Measurements from ENCODE around the gene OR1M1.
A peak's percentile ranks its signal among the peaks of the same experiment; 100 is the strongest.
"Not testable (repeated sequence)": the region's sequence is repeated elsewhere in the genome, so short reads cannot be mapped to it uniquely, and the experiment has no call there.

OR1M1 gene, protein sequence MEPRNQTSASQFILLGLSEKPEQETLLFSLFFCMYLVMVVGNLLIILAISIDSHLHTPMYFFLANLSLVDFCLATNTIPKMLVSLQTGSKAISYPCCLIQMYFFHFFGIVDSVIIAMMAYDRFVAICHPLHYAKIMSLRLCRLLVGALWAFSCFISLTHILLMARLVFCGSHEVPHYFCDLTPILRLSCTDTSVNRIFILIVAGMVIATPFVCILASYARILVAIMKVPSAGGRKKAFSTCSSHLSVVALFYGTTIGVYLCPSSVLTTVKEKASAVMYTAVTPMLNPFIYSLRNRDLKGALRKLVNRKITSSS

DNA sequence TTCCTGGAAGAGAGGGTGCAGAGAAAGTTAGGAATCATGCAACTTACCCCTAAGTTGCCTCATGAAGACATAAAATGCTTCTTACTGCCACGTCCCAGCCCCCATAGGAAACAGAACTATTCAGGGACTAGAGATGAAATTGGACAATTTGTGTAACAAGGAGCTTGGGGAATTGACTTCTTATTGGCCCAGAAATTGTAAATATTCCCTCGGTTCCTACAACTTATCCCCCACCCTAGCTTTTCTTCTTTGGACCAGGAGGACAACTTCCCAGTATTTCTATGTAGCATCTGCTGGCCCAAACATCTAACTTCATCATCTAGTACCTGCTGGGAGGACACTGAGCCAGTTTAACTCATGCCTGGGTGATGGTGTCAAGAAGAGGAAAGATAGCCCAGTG is at the start of gene OR1M1:
TSS of gene OR1M1 (plus strand) at position 301 of the 400 bp plus-strand sequence. CDS start 6,184 bp downstream, outside the sequence.
- DNase-seq (ENCODE audit: low spot score) = no peak

DNA sequence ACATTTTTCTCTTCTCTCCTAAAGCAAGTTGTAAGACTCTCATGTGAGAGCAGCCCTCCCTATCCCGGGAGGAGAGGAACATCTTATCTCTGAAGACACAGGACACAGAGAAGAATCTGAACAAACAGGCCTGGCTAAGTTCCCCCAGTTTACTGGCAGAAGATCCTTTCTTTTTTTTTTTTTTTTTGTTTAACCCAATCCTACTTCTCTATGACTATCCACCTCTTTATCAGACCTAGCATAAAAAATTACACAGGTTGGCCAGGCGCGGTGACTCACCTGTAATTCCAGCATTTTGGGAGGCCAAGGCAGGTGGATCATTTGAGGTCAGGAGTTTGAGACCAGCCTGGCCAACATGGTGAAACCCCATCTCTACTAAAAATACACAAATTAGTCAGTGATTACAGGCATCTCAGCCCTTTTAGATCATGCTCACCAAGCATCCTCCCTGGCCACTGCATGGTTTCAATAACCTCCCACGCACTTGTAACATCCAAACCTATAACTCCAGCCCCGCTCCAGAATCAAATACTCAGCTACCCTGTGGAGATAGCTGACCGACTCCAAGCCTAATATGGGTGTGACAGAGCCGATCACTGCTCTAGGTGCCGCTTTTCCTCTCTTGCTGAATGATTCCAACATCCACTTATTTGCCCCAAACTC is 49.3 kb upstream of the OR1M1 start:
- no peak for DNase-seq (ENCODE audit: low spot score)

DNA sequence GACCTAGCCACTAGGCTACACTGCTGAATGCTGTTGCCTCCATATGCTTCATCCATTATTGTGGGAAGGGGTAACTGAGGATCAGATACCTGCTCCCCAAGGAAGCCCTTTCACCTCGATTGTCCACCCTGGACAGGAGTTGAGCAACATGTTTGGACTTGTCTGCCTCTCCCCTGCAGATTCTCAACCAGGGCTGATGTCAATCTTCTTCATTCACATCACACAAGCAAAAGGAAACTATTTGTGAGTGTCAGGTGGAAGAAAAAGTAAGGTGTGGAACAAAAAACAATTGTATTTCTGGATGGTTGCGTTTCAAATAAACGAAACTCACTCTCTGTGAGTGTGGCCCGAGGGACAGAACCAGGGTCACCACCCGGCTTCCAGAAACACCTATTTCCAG is 47.1 kb upstream of the OR1M1 start:
- no peak for DNase-seq (ENCODE audit: low spot score)

DNA sequence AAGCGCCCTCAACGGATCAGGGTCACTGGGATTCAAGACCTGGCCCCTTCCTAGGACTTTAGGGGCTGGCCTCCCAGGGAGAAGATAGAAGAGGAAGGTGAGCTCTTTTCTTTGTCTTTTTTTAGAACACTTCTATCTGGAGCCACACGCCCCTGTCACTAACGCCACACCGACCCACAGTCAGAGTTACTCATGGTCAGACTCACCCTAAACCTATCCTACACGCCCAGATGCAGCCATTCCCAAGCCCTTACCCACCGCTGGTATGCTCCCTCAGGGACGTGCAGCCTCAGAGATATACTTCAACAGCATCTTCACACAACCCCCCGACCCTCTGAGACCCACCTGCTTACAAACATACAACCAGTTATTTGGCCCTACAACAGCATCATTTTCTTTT is 46.7 kb upstream of the OR1M1 start:
- no peak for DNase-seq (ENCODE audit: low spot score)

DNA sequence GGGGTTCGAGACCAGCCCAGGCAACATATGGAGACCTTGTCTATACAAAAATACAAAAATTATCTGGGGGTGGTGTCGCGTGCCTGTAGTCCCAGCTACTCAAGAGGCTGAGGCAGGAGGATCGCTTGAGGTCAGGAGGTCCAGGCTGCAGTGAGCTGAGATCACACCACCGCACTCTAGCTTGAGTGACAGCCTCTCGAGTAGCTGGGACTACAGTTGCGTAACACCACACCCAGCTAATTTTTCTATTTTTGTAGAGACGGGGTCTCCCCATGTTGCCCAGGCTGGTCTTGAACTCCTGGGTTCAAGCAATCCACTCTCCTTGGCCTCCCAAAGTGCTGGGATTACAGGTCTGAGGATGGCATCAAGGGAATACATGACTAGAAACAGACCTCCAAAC is 45.8 kb upstream of the OR1M1 start:
- no peak for DNase-seq (ENCODE audit: low spot score)

DNA sequence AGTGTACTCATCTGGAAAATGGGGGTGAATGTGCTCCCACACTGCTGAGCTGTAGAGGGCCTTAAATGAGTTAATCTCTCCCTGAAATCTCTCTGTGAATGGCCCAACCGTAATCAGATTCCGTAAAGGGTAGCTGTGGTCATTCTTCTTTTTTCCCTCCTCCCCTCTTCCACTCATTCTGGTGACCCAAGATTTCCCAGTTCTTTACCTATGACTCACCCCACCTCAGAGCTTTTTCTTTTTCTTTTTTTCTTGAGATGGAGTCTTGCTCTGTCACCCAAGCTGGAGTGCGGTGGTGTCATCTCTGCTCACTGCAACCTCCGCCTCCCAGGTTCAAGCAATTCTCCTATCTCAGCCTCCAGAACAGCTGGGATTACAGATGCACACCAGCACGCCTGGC is 43.3 kb upstream of the OR1M1 start:
- DNase-seq (ENCODE audit: low spot score) = no peak

DNA sequence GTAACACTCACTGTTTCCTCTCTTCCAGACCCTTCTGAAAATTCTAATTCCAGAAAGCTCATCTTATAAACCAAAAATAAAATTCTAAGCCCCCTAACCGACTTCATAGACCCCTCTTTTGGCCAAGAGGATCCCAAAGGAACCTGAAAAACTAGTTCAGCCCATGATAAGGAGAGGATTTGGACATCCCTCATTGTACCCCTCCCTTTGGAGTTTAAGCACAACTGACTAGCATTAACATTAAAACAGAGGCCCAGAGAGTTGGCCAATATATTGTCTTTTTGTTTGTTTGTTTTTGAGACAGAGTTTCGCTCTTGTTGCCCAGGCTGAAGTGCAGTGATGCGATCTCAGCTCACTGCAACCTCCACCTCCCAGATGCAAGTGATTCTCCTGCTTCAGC is 42.4 kb upstream of the OR1M1 start:
- no peak for DNase-seq (ENCODE audit: low spot score)

DNA sequence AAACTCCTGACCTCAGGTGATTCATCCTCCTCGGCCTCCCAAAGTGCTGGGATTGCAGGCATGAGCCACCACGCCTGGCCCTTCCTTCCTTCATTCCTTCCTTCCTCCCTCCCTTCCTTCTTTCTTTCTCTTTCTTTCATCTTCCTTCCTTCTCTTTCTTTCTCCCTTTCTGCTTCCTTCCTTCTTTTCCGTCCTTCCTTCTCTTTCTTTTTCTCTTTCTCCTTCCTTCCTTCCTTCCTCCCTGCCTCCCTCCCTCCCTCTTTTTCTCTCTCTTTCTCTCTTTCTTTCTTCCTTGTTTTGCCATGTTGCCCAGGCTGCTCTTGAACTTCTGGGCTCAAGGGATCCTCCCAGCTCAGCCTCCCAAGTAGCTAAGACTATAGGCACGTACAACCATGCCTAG is 40.2 kb upstream of the OR1M1 start:
- no peak for DNase-seq (ENCODE audit: low spot score)

DNA sequence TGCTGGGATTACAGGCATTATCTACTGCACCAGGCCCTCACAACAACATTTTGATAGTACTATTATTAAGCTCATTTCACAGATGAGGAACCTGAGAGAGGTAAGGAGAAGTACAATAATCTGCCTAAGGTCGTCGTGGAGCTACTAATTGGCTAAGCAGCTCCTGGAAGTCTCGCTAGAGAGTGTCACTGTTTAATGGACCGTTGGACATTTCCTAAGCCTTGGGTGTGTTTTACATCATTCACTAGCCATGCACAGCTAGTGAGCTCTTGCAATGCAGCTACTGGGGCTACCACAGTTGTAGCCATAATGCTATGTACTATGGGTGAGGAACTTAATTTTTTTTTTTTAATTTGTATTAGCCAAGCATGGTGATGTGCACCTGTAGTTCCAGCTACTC is 34.0 kb upstream of the OR1M1 start:
- DNase-seq (ENCODE audit: low spot score) = no peak

DNA sequence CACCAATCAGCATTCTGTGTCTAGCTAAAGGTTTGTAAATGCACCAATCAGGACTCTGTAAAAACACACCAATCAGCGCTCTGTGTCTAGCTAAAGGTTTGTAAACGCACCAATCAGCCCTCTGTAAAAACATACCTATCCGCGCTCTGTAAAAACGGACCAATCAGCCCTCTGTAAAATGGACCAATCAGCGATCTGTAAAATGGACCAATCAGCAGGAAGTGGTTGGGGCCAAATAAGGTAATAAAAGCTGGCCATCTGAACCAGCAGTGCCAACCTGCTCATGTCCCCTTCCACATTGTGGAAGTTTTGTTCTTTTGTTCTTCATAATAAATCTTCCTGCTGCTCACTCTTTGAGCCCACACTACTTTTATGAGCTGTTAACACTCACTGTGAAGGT is 33.2 kb upstream of the OR1M1 start:
- not testable (repeated sequence) for DNase-seq (ENCODE audit: low spot score)

DNA sequence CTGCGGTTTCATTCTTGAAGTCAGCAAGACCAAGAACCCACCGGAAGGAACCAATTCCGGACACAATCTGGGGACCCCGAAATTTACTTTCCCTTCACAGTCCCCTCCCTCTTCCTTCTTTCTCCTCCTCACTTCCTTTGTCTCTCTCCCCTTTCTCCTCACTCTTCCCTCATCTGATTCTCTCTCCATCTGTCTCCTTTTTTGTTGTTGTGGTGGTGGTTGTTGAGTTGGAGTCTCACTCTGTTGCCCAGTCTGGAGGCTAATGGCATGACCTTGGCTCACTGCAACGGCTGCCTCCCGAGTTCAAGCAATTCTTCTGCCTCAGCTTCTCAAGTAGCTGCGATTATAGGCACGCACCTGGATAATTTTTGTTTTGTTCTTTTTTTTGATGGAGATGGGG is 32.7 kb upstream of the OR1M1 start:
- DNase-seq (ENCODE audit: low spot score) = no peak

DNA sequence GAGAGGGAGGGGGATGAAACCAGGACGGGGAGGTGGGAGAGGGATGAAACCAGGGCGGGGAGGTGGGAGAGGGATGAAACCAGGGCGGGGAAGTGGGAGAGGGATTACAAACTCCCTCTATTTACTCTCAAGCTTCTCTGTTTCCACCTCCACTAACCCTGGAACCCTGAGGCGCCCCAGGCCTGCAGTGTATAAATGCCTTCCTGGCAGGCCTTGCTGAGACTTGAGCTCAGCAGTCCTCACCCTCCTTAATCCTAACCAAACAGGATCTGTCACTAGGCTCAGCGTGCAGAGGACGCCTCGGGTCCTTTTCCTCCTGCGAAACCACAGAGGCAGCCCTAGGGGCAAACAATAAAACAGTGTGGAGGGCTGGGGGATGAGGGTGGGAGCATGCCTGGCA is 32.1 kb upstream of the OR1M1 start:
- no peak for DNase-seq (ENCODE audit: low spot score)

DNA sequence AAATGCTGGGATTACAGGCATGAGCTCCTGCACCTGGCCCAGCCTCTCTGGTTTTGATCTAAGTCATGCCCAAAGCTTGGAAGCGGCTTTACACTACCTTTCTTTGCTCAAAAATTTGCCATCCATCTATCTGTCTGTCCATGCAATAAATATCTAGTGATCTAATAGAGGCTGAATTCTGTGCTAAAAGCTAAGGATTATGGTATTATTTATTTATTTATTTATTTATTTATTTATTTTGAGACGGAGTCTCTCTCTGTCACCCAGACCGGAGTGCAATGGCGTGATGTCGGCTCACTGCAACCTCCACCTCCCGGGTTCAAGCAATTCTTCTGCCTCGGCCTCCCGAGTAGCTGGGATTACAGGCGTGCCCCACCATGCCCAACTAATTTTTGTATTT is 30.7 kb upstream of the OR1M1 start:
- DNase-seq (ENCODE audit: low spot score) = not testable (repeated sequence)

DNA sequence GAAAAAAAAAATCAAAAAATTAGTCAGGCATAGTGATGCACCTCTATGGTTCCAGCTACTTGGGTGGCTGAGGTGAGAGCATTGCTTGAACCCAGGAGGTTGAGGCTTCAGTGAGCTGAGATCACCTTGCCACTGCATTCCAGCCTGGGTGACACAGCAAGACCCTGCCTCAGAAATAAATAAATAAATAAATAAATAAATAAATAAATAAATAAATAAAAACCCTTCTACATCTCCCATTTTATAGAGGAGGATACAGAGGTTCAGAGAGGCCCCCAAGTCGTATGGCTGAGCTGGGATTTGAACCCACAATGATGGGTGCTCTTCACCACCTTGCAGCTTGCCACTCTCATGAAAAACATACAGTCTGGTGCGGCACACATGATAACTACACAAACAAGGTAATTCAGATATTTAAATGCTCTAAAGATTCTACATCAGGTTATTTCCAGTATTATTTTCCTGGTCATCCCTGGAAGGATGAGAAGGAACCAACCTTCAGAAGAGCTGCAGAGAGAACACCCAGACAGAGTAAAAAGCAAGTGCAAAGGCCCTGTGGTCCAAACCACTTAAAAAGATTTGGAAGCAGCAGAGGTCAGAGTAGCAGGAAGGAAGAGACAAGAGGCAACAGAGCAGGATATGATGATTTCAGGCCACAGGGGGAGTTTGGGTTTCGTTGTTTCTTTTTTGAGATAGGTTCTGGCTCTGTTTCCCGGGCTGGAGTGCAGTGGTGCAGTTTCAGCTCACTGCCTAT is 29.2 kb upstream of the OR1M1 start:
- DNase-seq (ENCODE audit: low spot score) = no peak

DNA sequence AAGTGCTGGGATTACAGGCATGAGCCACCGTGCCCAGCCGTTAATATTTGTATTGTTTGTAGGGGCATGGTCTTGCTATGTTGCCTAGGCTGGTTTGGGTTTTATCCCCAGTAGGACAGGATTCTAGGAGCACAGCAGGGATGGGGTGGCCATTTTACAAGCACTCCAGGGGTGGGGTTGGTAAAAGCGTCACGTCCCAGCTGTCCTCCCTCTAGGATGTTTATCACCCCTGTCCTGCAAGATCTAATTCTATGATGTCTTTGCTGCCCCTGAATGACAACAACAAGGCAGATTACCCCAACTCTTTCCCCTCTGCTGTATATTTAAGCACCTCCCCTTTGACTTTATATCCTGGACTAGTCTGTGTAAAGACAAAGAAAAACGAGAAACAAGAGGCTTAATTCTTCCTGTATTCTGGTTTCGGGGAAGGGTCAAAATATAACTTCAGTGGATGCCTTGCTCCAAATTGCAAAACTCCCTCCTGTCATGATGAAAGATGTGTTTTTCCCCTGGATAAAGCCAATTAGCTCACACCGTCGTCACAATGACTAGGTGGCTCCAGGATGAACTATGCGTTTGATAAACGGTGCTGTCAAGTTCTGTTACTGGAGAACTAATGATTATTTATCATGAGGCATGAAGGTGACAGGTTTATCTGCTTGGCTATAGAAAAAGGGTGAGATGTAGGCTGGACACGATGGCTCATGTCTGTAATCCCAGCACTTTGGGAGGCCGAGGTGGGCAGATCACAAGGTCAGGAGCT is 27.8 kb upstream of the OR1M1 start:
- DNase-seq (ENCODE audit: low spot score) = no peak

DNA sequence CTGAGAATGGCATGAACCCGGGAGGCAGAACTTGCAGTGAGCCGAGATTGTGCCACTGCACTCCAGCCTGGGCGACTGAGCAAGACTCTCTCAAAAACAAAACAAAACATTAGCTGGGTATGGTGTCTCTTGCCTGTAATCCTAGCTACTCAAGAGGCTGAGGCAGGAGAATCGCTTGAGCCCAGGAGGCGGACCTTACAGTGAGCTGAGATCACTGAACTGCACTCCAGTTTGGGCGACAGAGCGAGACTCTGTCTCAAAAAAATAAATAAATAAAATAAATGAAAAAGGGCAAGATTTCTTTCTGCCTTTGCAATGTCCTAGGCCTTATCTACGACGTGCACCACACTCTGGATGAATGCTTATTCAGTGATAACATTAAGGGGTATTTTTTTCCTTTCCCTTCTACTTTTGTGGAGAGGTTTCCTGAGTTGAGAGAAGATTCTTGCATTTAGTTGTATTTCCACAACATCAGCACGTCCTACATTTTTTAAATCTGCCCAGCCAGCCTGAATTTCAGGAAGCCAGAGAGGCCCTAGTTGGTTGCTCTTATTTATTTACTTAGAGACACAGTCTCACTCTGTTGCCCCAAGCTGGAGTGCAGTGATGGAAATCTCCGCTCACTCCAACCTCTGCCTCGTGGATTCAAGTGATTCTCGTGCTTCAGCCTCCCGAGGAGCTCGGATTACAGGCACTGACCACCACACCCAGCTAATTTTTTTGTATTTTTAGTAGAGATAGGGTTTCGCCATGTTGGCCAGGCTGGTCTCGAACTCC is 26.1 kb upstream of the OR1M1 start:
- DNase-seq (ENCODE audit: low spot score) = no peak

DNA sequence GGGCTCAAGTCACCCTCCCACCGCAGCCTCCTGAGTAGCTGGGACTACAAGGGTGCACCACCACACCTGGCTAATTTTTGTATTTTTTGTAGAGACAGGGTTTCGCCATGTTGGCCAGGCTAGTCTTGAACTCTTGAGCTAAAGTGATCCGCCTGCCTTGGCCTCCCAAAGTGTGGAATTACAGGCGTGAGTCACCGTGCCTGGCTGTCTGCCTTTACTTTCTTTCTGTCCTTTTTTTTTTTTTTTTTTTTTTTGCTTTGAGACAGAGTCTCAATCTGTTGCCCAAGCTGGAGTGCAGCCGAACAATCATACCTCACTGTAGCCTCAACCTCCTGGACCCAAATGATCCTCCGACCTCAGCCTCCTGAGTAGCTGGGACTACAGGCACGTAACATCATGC is 25.0 kb upstream of the OR1M1 start:
- no peak for DNase-seq (ENCODE audit: low spot score)

DNA sequence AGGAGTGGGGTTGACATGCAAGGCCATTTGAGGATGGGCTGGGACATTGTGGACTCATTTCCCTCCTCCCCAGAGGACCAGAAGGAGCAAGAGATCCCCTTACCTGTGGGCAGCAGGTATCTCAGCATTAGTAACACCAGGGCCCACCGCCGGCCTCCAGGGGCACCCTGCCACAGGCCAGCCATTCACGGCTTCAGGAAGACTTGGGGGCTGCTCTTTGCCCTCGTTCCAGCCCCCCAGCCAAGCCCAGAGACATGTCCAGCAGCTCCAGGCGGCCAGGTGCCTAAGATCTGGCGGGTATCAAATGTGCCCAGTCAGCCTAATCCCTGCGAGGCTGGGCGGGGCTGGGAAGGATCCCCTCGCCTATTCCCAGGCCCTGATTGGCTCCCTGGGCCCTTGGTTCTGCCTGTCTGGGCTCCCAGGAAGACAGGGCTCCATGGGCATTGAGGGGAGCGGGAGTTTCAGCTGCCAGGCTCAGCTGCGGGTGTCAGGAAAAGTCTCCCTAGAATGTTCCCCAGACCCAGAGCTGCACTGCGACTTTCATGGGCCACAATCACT is 21.3 kb upstream of the OR1M1 start:
- DNase-seq (ENCODE audit: low spot score) = no peak

DNA sequence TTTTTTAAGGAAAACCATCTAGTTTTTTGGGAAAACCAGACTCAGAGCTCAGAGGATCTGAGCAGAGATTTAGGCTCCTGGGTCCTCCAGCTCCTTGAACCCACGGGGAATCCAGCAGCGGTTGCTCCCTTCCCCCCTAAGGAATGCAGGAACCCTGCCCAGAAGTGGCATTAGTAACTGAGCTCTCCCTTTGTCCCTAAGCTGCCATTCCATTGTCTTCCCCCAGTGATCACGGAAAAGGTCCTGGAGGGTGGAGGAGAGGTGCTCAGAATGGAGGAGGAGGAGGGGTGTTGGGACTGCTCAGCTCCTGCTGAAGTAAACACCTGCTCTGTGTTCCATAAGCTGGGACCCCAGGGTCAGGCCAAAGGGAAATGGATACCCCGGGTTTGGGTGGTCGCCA is 16.8 kb upstream of the OR1M1 start:
- DNase-seq (ENCODE audit: low spot score) = peak; percentile 13

DNA sequence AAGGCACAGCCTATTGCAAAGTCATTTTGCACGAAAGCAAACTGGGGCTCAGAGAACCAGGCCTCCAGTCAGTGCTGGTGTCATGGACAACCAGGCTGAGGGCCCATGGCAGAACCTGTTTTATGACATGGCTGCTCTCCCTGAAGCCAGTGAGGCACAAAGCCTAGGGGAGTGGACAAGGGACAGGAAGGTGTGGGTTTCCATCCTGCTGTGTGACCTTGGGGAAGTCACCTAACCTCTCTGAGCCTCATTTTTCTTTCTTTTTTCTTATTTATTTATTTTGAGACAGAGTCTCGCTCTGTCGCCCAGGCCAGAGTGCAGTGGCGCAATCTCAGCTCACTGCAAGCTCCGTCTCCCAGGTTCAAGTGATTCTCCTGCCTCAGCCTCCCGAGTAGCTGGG is 15.1 kb upstream of the OR1M1 start:
- not testable (repeated sequence) for DNase-seq (ENCODE audit: low spot score)

DNA sequence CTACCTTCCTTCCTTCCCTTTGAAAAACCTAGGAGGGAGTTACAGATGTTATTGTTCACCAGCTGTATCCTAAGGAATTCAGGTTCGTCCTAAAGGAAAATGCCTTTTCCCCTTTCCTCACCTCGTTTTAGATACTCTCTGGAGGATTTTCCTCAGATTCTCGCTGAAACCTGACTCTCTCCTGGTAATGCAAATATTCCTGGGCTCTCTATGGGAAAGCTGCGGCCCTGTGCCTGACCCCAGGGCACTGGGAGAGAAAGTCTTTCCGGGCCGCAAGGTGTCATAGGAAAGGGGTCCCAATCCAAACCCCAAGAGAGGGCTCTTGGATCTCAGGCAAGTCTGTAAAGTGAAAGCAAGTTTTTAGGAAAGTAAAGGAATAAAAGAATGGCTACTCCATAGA is 13.1 kb upstream of the OR1M1 start:
- DNase-seq (ENCODE audit: low spot score) = no peak

Measured in SW480 (cell line).